ENCODE measurements around the gene ZC3HAV1L. TPM values are rescaled to one million over a fixed set of nuclear protein-coding genes. Genes with fewer than 3 reads are reported as not detected.
A peak's percentile ranks its signal among the peaks of the same experiment; 100 is the strongest.

The ZC3HAV1L gene
- total RNA-seq, 1 experiment from 2014 or later, result 11.8 TPM

- ChIA-PET RAD21 (ENCODE audit: low non-redundant PET in 1 of 2, low total read pairs in 2 of 2, uncharacterized antibody in 2 of 2, unreplicated experiment in 2 of 2) (no interaction called here), CTCF (interaction anchor here (0.9 to 2.0 kb wide), 2 partner anchors 24 to 33 kb away, joined by 3 to 6 read pairs; no protein-coding TSS in a partner anchor), POLR2A (no interaction called here)
- Histone ChIP-seq H2AFZ (ENCODE audit: low read depth, low read length, poor library complexity, severe bottlenecking) (no peak overlapping the region), H3K4me2 (ENCODE audit: low read length) (no peak overlapping the region), H3K27ac (ENCODE audit: low read depth, low read length) (no peak overlapping the region), H3K9me3 (ENCODE audit: control insufficient read depth in 1 of 2, insufficient read depth in 1 of 2, low read depth in 1 of 2, low read length in 2 of 2) (no peaks in the 10 kb centered on the region), H3K9ac (ENCODE audit: low read length) (no peak overlapping the region), H3K79me2 (ENCODE audit: insufficient read depth, low read length) (no peaks in the 10 kb centered on the region), H4K20me1 (ENCODE audit: insufficient read depth) (no peaks in the 10 kb centered on the region), H3K4me3 (replicated peaks in 1 of 2; ENCODE audit: low read depth in 1 of 2, low read length in 2 of 2) (no peak overlapping the region), H3K36me3 (ENCODE audit: control insufficient read depth in 1 of 2, insufficient read depth in 2 of 2, low read length in 2 of 2) (peaks cover 0 to 6% of the 10 kb centered on the region in 2 experiments; a peak in 2 of 4 replicates), H3K4me1 (ENCODE audit: control insufficient read depth in 1 of 2, insufficient read depth in 2 of 2, low read length in 2 of 2) (peaks cover 3 to 5% of the 10 kb centered on the region in 2 experiments; a peak in 3 of 4 replicates), H3K9me2 (ENCODE audit: insufficient read depth) (no peaks in the 10 kb centered on the region), H3K27me3 (ENCODE audit: insufficient read depth, low read length) (no peaks in the 10 kb centered on the region)
- ATAC-seq (peak; percentile 39; the same call in 1 of the 2 replicates), DNase-seq (ENCODE audit: low read depth, low spot score) (no peak)
- intact Hi-C loops (cut with micrococcal nuclease), result no loop called here
- BruUV-seq (replicated peaks), result no TSS peak
- TF ChIP-seq POLR2A (IDR thresholded peaks at IDR 0.05; ENCODE audit: borderline replicate concordance, extremely low read depth, insufficient read depth, insufficient read length), result no peak
- TF ChIP-seq ZNF274 (IDR thresholded peaks at IDR 0.05; ENCODE audit: low read depth, low read length), result no peak
- no peak for TF ChIP-seq ZBTB33 (IDR thresholded peaks at IDR 0.05; ENCODE audit: extremely low read depth, insufficient replicate concordance, low read length)
- TF ChIP-seq ZFX (IDR thresholded peaks at IDR 0.05), result no peak
- TF ChIP-seq, protein P1, sequence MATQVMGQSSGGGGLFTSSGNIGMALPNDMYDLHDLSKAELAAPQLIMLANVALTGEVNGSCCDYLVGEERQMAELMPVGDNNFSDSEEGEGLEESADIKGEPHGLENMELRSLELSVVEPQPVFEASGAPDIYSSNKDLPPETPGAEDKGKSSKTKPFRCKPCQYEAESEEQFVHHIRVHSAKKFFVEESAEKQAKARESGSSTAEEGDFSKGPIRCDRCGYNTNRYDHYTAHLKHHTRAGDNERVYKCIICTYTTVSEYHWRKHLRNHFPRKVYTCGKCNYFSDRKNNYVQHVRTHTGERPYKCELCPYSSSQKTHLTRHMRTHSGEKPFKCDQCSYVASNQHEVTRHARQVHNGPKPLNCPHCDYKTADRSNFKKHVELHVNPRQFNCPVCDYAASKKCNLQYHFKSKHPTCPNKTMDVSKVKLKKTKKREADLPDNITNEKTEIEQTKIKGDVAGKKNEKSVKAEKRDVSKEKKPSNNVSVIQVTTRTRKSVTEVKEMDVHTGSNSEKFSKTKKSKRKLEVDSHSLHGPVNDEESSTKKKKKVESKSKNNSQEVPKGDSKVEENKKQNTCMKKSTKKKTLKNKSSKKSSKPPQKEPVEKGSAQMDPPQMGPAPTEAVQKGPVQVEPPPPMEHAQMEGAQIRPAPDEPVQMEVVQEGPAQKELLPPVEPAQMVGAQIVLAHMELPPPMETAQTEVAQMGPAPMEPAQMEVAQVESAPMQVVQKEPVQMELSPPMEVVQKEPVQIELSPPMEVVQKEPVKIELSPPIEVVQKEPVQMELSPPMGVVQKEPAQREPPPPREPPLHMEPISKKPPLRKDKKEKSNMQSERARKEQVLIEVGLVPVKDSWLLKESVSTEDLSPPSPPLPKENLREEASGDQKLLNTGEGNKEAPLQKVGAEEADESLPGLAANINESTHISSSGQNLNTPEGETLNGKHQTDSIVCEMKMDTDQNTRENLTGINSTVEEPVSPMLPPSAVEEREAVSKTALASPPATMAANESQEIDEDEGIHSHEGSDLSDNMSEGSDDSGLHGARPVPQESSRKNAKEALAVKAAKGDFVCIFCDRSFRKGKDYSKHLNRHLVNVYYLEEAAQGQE (IDR thresholded peaks at IDR 0.05; ENCODE audit: low read depth), result no peak
Observed at GRCh38 chr7:139041378-139042085, 5.7 kb upstream of the ZC3HAV1L start.
